HG03354 (cell line): ENCODE measurements around the gene ENAH.
"Not testable (repeated sequence)": the region's sequence is repeated elsewhere in the genome, so short reads cannot be mapped to it uniquely, and the experiment has no call there.

Experiments
- ATAC-seq: cut with Tn5 transposase; IDR thresholded peaks from one replicate; pipeline ENCODE4 v1.9.1; 2021; ENCODE audit warnings: mild to moderate bottlenecking; ENCODE audit not compliant: unreplicated experiment, poor library complexity, severe bottlenecking

The ENAH gene

GRCh38 chr1:225481738-225482137 is 171.2 kb downstream of the ENAH start:
- ATAC-seq: no peak

GRCh38 chr1:225480825-225481434 is 172.0 kb downstream of the ENAH start:
- ATAC-seq: peak; percentile 89

GRCh38 chr1:225479996-225480720 is 172.8 kb downstream of the ENAH start:
- no peak for ATAC-seq

- no peak for ATAC-seq
Observed at GRCh38 chr1:225479341-225479740, 173.6 kb downstream of the ENAH start.

- no peak for ATAC-seq
Observed at GRCh38 chr1:225477296-225477911, 175.5 kb downstream of the ENAH start.

- no peak for ATAC-seq
Observed at GRCh38 chr1:225476538-225476988, 176.4 kb downstream of the ENAH start.

GRCh38 chr1:225476100-225476511 is 176.8 kb downstream of the ENAH start:
- no peak for ATAC-seq

GRCh38 chr1:225474986-225475820 is 177.7 kb downstream of the ENAH start:
- ATAC-seq: peak; percentile 69

- ATAC-seq: no peak
Observed at GRCh38 chr1:225474439-225474985, 178.4 kb downstream of the ENAH start.

- not testable (repeated sequence) for ATAC-seq
Observed at GRCh38 chr1:225473676-225474438, 179.1 kb downstream of the ENAH start.

- not testable (repeated sequence) for ATAC-seq
Observed at GRCh38 chr1:225473266-225473665, 179.7 kb downstream of the ENAH start.

GRCh38 chr1:225471453-225472301 is 181.2 kb downstream of the ENAH start:
- no peak for ATAC-seq

- ATAC-seq: no peak
Observed at GRCh38 chr1:225471109-225471452, 181.8 kb downstream of the ENAH start.

GRCh38 chr1:225470211-225471108 is 182.5 kb downstream of the ENAH start:
- ATAC-seq: no peak

- no peak for ATAC-seq
Observed at GRCh38 chr1:225469051-225469450, 183.9 kb downstream of the ENAH start.

- no peak for ATAC-seq
Observed at GRCh38 chr1:225468270-225469020, 184.5 kb downstream of the ENAH start.
